HAP-1 (cell line): Measurements from ENCODE around the gene EPHA10.
"Not testable (repeated sequence)": the region's sequence is repeated elsewhere in the genome, so short reads cannot be mapped to it uniquely, and the experiment has no call there.

Experiments used
- DNase-seq, 2 experiments: peaks; one replicate each; pipeline ENCODE4 v3.0.0-alpha.2; 2016 to 2020; ENCODE audit warnings: low spot score in 2 of 2
- H3K27me3 ChIP-seq: fragments of 250-450 bp; sonication (Bioruptor Pico); 2 replicates; pipeline ENCODE4 v1.5.1; 2020; ENCODE audit warnings: low read depth, mild to moderate bottlenecking, moderate library complexity
- H3K36me3 ChIP-seq: fragments of 250-450 bp; sonication (Bioruptor Pico); replicated peaks from 2 replicates; pipeline ENCODE4 v1.5.1; 2020; ENCODE audit warnings: mild to moderate bottlenecking
- H3K4me1 ChIP-seq: fragments of 250-450 bp; sonication (Bioruptor Pico); 2 replicates; pipeline ENCODE4 v1.5.1; 2020; ENCODE audit warnings: mild to moderate bottlenecking
- H3K4me3 ChIP-seq: fragments of 250-450 bp; sonication (Bioruptor Pico); 2 replicates; pipeline ENCODE4 v1.5.1; 2020; ENCODE audit warnings: mild to moderate bottlenecking, moderate library complexity
- H3K9me3 ChIP-seq: fragments of 250-450 bp; sonication (Bioruptor Pico); 2 replicates; pipeline ENCODE4 v1.5.1; 2020; ENCODE audit warnings: mild to moderate bottlenecking, moderate library complexity
- in situ Hi-C: fragments of 300-500 bp; cut with MboI; formaldehyde crosslinking; loops from 3 replicates; pipeline ENCODE4 v1.14.3; 2020; ENCODE audit warnings: low sequenced_read_pairs, inconsistent platforms, mixed read lengths

EPHA10 gene

GRCh38 chr1:37794372-37795339 is 29.7 kb upstream of the EPHA10 start:
- no peak for DNase-seq
- H3K4me1 ChIP-seq, result no peaks in the 10 kb centered on the region
- peak overlapping the region; percentile 23 for H3K4me3 ChIP-seq
- no peaks in the 10 kb centered on the region for H3K36me3 ChIP-seq
- in situ Hi-C loops, result no loop called here
- no peaks in the 10 kb centered on the region for H3K27me3 ChIP-seq
- H3K9me3 ChIP-seq, result no peaks in the 10 kb centered on the region

GRCh38 chr1:37793773-37794371 is 29.0 kb upstream of the EPHA10 start, which contains the start of gene MANEAL:
Gene MANEAL (plus strand): TSS chr1:37793847. CDS start chr1:37794183, 336 bp downstream.
- Histone ChIP-seq H3K27me3 (no peaks in the 10 kb centered on the region), H3K4me3 (peak within 1 kb of the TSS; percentile 23), H3K36me3 (no peaks in the 10 kb centered on the region), H3K9me3 (no peaks in the 10 kb centered on the region), H3K4me1 (no peaks in the 10 kb centered on the region)
- DNase-seq, result peak; percentile 21 to 62
- in situ Hi-C loops, result no loop called here

GRCh38 chr1:37792943-37793686 is 28.2 kb upstream of the EPHA10 start:
- no peak for DNase-seq
- Histone ChIP-seq H3K36me3 (no peaks in the 10 kb centered on the region), H3K27me3 (no peaks in the 10 kb centered on the region; the same call in 1 of the 2 replicates), H3K9me3 (no peaks in the 10 kb centered on the region), H3K4me1 (no peaks in the 10 kb centered on the region), H3K4me3 (no peak overlapping the region)
- in situ Hi-C loops, result no loop called here

- H3K9me3 ChIP-seq, result no peaks in the 10 kb centered on the region
- no peak for DNase-seq
- in situ Hi-C loops, result no loop called here
- H3K27me3 ChIP-seq, result peaks cover 7% of the 10 kb centered on the region
- no peak overlapping the region for H3K4me3 ChIP-seq
- no peaks in the 10 kb centered on the region for H3K36me3 ChIP-seq
- no peaks in the 10 kb centered on the region for H3K4me1 ChIP-seq
Measured at GRCh38 chr1:37782491-37782890, 17.6 kb upstream of the EPHA10 start.

GRCh38 chr1:37778654-37779053 is 13.7 kb upstream of the EPHA10 start:
- in situ Hi-C loops, result no loop called here
- Histone ChIP-seq H3K4me3 (no peak overlapping the region), H3K9me3 (no peaks in the 10 kb centered on the region), H3K36me3 (no peaks in the 10 kb centered on the region), H3K27me3 (peaks cover 5% of the 10 kb centered on the region), H3K4me1 (no peaks in the 10 kb centered on the region)
- DNase-seq, result no peak

GRCh38 chr1:37776946-37777516 is 12.1 kb upstream of the EPHA10 start:
- no peaks in the 10 kb centered on the region for H3K36me3 ChIP-seq
- no peaks in the 10 kb centered on the region for H3K4me1 ChIP-seq
- H3K4me3 ChIP-seq, result no peak overlapping the region
- no peak for DNase-seq
- no peaks in the 10 kb centered on the region for H3K9me3 ChIP-seq
- in situ Hi-C loops, result no loop called here
- H3K27me3 ChIP-seq, result no peaks in the 10 kb centered on the region; the same call in 1 of the 2 replicates

GRCh38 chr1:37771440-37771839 is 6.5 kb upstream of the EPHA10 start:
- in situ Hi-C loops, DNase-seq, H3K4me1 ChIP-seq, H3K4me3 ChIP-seq, H3K36me3 ChIP-seq, H3K9me3 ChIP-seq: not testable (repeated sequence)
- H3K27me3 ChIP-seq, result peaks cover 27% of the 10 kb centered on the region

- in situ Hi-C loops, result no loop called here
- DNase-seq, result no peak
- H3K4me1 ChIP-seq, result no peaks in the 10 kb centered on the region
- H3K9me3 ChIP-seq, result no peaks in the 10 kb centered on the region; the same call in 1 of the 2 replicates
- H3K27me3 ChIP-seq, result peaks cover 44% of the 10 kb centered on the region
- no peak overlapping the region for H3K4me3 ChIP-seq
- no peaks in the 10 kb centered on the region for H3K36me3 ChIP-seq
Measured at GRCh38 chr1:37767488-37767887, 2.6 kb upstream of the EPHA10 start.

GRCh38 chr1:37765916-37766664 is 1.2 kb upstream of the EPHA10 start:
- in situ Hi-C loops, result no loop called here
- no peak overlapping the region for H3K4me3 ChIP-seq
- peaks cover 44% of the 10 kb centered on the region for H3K27me3 ChIP-seq
- DNase-seq, result no peak
- no peaks in the 10 kb centered on the region; the same call in 1 of the 2 replicates for H3K9me3 ChIP-seq
- H3K4me1 ChIP-seq, result no peaks in the 10 kb centered on the region
- no peaks in the 10 kb centered on the region for H3K36me3 ChIP-seq

GRCh38 chr1:37764414-37764825 is 500 bp downstream of the EPHA10 start:
- no peak overlapping the region for H3K4me3 ChIP-seq
- in situ Hi-C loops, result no loop called here
- no peaks in the 10 kb centered on the region for H3K9me3 ChIP-seq
- H3K36me3 ChIP-seq, result no peaks in the 10 kb centered on the region
- peak; percentile 24 to 83 for DNase-seq
- H3K27me3 ChIP-seq, result peaks cover 42% of the 10 kb centered on the region
- no peaks in the 10 kb centered on the region for H3K4me1 ChIP-seq

GRCh38 chr1:37763791-37764413 is 1.0 kb downstream of the EPHA10 start:
- peaks cover 42% of the 10 kb centered on the region for H3K27me3 ChIP-seq
- no peak for DNase-seq
- in situ Hi-C loops, result no loop called here
- H3K4me1 ChIP-seq, result no peaks in the 10 kb centered on the region
- H3K9me3 ChIP-seq, result no peaks in the 10 kb centered on the region
- no peaks in the 10 kb centered on the region for H3K36me3 ChIP-seq
- no peak overlapping the region for H3K4me3 ChIP-seq

GRCh38 chr1:37762516-37762915 is 2.4 kb downstream of the EPHA10 start:
- in situ Hi-C loops, result no loop called here
- no peaks in the 10 kb centered on the region for H3K36me3 ChIP-seq
- DNase-seq, result no peak

More at GRCh38 chr1:37762516-37762915, 2.4 kb downstream of the EPHA10 start:
- Histone ChIP-seq H3K9me3 (no peaks in the 10 kb centered on the region), H3K4me1 (no peaks in the 10 kb centered on the region), H3K27me3 (peaks cover 28% of the 10 kb centered on the region), H3K4me3 (no peak overlapping the region)
